GM19468 (cell line): ENCODE results near the gene CD93.

Source experiments
- ATAC-seq: cut with Tn5 transposase; IDR thresholded peaks from one replicate; pipeline ENCODE4 v1.9.1; 2021; ENCODE audit warnings: mild to moderate bottlenecking, moderate library complexity, moderate number of reproducible peaks; ENCODE audit not compliant: unreplicated experiment; ENCODE audit errors: extremely low read depth

CD93 gene

DNA sequence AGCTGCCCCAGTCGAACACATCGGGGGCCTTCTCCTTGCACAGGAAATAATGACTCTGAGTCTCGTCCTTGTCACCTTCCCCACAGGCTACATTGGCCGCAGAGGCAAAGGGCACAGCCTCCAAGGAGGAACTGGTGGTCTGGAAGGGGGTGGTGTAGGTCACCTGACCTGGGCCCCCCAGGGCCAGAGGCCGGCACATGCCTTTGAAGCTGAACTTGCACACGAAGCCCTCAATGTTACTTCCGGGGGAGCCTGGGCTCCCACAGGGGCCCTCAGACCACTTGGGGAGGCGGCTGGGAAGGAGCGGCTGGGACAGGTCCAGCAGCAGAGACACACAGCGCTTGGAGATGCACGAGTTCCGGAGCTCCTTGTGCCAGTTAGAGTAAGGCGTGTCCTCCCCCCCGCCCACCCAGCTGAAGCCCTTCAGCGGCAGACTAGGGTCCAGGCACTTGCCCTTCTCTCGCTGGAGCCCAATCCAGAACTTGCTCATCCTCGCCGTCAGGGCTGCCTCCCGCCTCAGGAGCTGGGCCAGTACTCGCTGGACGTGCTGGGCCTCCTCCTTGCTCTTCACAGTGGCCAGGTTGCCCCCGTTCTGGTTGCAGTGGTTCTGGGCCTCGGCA, 578 bp downstream of the CD93 start:
- ATAC-seq: no peak

- no peak for ATAC-seq
Observed at GRCh38 chr20:23084845-23085365, 1.2 kb downstream of the CD93 start.

DNA sequence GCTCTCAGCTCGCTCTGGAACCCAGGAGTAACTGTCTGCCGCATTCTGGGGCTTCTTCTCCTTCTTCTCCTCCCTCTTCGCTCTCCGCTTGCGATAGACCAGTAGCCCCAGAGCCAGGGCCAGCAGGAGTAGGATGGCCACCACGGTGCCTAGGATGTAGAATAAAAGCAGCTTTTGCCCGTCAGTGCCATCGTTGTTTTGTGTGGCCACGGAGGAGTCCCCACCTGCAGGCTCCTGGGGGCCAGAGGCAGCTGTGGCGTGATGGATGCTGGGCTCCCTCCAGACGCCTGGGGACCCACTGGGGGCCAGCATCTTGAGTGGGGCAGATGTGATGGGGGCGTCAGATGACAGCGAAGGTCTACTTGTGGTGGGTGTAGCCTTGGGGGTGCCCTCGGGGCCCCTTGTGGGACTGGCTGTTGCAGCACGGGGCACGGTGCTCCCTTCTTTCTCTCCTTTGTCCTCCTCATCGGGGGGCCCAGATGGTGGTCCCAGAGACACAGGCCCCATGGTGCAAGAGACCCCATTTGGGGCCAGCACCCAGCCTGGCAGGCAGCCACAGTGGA, 1.8 kb downstream of the CD93 start:
- no peak for ATAC-seq

DNA sequence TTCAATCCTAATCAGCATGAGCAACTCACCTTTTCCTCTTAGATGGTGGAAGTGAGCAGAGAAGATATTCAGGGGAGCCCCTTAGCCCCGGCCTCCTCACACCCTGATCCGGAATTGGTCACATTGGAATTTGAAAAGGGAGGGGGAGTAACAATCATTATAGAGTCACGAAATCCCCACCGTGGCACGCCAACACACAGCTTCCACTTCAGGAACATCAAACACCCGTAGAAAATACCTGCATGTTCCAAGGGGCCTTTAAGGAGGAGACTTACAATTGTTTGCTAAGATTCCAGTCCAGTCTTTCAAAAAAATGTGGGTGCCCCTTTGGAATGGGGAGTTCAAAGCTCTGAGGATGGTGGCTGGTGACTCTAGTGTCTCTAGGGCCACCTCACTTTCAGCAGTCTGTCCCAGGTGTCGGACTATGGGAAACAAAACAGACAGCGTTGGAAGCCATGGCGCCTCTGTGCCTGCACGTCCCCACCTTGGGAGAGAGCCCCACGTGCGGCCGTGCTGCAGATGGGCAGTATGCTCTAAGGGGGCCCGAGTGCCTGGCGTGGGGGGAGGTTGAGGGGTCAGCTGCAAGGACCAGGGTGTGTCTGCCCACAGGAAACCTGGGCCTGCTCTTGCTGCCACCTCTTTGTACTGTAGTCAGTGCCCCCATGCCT, 2.4 kb downstream of the CD93 start:
- no peak for ATAC-seq

DNA sequence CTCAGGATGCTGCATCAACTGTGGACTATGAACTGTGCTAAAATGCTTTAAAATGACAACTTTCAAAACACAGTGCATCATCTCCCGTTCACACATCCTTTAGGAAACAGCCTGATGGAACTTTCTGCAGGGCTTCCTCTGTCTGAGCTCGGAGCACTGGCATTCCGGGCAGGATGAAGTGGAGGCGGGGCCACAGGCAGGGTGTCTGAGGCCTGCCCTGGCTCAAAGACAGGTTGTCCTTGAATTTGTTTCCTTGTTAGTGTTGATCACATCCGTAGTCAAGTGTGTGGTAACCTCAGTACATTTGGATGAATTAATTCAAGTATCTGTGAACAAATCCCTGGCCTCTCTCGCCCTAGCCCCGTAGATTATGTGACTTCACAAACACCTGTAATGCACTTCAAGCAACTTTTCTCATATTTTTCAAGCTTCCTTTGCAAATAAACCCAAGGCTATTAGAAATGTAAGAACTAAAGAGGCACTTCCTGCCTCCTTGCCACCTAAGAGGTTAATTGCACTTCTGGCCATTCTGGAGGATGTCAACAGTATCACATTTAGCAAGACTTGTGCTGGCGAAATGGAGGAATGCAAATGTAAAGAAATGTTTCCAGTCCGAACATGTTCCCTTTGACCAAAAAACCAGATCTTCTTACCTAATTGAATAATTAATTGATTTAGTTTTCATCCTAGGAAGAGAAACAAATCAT, 3.1 kb downstream of the CD93 start:
- no peak for ATAC-seq

GRCh38 chr20:23081263-23081819, 4.8 kb downstream of the CD93 start:
- no peak for ATAC-seq

DNA sequence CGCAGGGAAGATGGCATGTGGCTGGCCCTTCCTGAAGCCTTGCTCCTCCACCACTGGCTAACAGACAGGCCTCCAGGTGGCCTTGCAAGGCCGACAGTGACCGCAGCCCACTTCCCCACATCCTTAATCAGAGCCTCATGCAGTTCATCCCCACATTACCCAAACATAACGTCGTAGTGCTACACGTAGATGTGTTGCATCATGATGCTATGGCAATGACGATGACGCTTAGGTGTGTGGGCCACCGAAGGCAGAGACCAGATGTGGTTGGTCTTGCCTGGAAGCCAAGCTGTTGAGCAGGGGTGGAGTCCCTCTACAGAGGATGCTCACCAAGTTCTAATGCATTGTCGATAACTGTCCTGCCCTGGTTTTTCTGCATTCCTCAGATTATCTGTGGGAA, 5.6 kb downstream of the CD93 start:
- ATAC-seq: no peak

DNA sequence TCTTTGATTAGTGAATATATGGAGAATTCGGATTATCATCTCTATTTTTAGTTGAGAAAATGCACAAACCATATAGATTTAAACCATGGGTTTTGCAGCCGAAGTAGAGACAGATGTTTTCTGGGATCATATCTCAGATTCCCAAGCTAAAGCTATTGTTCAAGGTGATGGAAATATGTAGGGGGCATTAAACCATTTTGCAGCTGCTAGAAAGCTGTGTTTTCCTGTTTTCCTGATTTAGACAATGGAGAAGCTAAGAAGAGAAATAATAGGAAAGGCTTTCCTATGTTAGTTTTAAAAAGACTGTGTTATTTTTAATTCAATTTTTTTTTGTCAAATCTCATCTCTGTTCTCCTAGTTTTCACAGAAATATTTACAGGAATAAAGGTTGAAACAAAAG, 6.2 kb downstream of the CD93 start:
- ATAC-seq: no peak

DNA sequence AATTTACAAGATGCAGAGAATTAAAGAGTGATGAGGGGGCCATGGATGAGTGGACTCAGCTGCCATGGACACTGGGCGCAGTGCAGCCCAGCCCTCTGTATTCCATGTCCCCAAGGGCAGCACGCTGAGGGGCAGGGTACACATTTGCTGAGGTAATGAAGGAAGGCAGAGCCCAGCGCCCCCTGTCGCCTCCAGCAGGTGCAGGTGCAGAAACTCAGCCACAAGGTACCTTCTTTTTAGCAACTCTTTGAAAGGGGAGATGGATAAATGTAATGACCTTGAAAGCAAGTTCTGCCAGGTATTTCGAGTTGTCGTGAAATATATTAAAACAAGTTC, 7.1 kb downstream of the CD93 start:
- ATAC-seq: no peak

DNA sequence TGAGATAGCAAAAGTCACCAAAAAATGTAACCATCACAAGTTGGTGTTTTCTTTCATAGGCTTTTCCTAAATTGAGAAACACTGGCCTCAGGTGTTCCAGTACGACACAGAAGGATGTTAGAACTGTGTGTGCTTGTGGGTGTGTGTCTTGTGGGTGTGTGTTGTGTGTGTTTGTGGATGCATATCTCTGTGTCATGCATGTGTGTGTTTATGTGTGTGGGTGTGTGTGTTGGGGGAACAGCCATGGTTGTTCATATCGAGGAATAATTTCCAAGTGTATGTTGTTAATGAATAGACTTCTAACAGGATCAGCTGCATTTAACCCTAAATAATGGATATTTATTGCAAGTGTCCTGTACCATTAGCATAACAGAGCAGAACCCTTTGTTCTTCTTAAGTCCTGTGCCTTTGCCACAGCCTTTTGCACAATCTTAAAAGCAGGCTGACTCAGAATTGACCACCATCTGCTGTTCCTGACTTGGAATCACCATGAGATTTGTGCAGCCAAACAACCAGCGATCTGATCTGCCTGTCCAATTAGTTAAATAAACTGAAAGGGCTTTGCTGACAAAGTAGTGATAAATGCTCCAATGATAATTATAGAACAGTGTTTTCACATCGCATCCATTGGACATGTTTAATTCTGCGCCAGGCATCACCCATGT, 7.6 kb downstream of the CD93 start:
- no peak for ATAC-seq

GRCh38 chr20:23077277-23077676, 8.8 kb downstream of the CD93 start:
- ATAC-seq: no peak

DNA sequence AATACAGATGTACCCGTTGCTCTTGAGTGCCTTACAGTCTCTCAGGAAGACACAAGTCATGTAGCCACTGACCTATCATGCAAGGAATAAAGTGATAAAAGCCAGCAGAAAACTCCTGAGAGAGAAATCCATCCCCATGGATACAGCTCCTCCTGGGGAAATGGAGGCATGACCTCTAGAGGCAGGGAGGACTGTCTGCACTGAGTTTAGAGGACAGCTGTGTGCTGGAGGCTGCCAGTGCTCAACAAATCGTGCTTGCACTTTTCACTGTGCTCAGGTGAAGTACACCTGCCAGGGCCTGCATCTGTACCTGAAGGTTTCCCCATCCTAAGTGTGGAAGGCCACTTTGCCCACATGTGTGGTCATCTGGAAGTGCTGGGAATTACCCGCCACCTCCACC, 12.1 kb downstream of the CD93 start:
- ATAC-seq: no peak

DNA sequence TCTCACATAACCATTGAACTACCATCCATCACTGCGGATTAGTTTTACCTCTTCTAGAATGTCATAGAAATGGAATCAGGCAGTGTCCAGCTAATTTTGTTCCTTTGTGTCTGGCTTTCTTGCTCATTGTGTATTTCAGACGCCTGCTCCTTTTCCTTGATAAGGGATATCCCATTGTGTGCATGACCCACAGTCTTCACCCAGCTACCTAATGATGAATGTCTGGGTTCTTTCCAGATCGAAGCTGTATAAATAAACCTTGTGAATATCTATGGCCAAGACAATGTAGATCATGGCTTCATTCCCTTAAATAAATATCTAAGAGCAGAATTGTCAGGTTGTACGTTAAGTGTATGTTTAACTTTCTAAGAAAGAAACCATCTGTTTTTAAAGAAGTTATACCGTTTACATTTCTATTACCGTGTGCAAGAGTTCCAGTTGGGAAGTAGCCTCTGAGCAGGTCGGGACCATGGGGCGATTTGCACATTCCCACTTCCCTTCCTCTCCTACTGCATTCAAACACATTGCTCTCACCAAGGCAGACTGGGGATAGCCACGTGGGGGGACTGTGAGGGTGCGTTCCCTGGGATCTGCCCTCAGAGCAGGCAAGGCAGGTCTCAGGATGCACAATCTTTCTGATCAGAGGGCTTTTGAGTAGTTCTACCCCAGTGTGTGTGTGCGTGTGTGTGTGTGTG, 13.1 kb downstream of the CD93 start:
- no peak for ATAC-seq

DNA sequence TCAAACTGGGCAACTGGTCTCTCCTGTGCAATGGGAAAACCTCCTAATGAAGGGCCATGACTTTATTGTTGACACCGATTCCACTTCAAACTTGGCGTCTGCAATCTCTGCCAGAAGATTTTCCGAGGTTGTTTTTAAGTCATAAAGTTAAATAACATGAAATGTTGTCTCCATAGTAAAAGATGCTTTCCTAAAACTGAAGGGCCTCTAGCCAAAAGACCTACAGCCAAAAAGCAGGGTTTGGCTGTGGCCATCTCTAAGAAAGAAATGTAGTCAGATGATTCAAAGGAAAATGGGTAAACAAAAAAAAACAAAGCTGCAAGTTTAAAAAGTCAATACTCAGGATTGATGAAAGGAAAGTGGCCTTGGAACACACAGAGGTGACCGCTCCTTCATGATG, 14.1 kb downstream of the CD93 start:
- no peak for ATAC-seq

GRCh38 chr20:23071398-23071797, 14.7 kb downstream of the CD93 start:
- no peak for ATAC-seq

- no peak for ATAC-seq
Observed at GRCh38 chr20:23069108-23069507, 17.0 kb downstream of the CD93 start.

GRCh38 chr20:23068283-23068682, 17.8 kb downstream of the CD93 start:
- ATAC-seq: no peak

- ATAC-seq: no peak
Observed at GRCh38 chr20:23066772-23067171, 19.4 kb downstream of the CD93 start.

DNA sequence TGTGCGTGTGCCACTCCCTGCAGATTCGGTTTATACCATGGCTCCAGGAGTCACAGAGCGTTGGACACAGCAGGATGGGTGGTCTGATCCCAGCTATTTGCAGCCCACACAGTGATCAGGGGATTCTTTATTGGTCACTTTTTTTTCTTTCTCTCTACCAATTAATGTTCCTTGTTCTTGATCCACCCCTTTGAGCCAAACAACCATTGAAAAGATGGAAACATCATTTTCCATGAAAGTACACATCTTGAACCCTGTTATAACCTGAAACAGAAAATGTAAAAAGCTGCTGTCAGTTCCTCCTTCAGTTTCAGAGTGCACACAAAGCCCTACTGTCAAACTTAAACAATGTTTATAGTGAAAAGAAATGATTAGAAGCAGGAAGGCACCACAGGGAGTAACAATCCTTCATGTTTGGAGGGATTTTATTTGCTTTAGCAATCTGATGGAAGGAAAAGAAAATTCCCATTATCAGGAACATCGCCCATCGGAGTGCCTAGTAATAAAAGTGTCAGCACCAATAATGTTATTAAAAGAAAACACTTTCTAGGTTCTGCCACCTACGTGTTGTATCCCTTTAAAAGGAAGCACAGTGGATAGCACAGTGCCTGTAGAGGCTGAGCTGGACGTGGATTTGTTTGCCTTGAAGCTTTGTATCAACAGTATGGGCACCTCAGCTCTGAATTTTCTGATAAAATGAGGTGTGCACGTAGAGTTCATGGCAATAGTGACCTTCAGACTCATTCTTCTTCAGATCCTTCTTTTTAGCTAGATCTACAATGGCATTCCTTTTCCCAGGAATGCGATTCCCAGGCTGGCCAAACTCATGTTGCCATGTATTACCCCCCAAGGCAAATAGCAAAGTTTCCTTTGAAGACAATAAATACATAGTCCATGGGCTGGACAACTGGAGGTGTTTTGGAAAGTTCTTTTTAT, 20.6 kb downstream of the CD93 start:
- no peak for ATAC-seq
